NCI-H345 treated with DMSO at 0.1 percent for 48 hours (cell line): ENCODE data around the gene OXSR1.
"Not testable (repeated sequence)": the region's sequence is repeated elsewhere in the genome, so short reads cannot be mapped to it uniquely, and the experiment has no call there.

ENCODE experiments used
- DNase-seq: peaks from one replicate; lab custom pipeline; 2025; ENCODE audit not compliant: unreplicated experiment; lab: John Stamatoyannopoulos, UW

Gene OXSR1

GRCh38 chr3:38163841-38164642 is 1.3 kb upstream of the OXSR1 start:
- DNase-seq: no peak

- no peak for DNase-seq
Measured at GRCh38 chr3:38164643-38164951, 740 bp upstream of the OXSR1 start.

GRCh38 chr3:38165722-38166387 is 518 bp downstream of the OXSR1 start:
- no peak for DNase-seq

- DNase-seq: no peak
Measured at GRCh38 chr3:38167591-38167990, 2.3 kb downstream of the OXSR1 start.

GRCh38 chr3:38168151-38169026 is 3.1 kb downstream of the OXSR1 start:
- no peak for DNase-seq

GRCh38 chr3:38169027-38169317 is 3.6 kb downstream of the OXSR1 start:
- DNase-seq: no peak

- no peak for DNase-seq
Measured at GRCh38 chr3:38170722-38171121, 5.4 kb downstream of the OXSR1 start.

- no peak for DNase-seq
Measured at GRCh38 chr3:38171622-38172021, 6.3 kb downstream of the OXSR1 start.

GRCh38 chr3:38173834-38174418 is 8.6 kb downstream of the OXSR1 start:
- no peak for DNase-seq

- no peak for DNase-seq
Measured at GRCh38 chr3:38177181-38177580, 11.8 kb downstream of the OXSR1 start.

GRCh38 chr3:38186781-38187180 is 21.4 kb downstream of the OXSR1 start:
- DNase-seq: no peak

GRCh38 chr3:38190481-38190881 is 25.1 kb downstream of the OXSR1 start:
- DNase-seq: no peak

GRCh38 chr3:38202931-38203330 is 37.6 kb downstream of the OXSR1 start:
- DNase-seq: not testable (repeated sequence)

- DNase-seq: no peak
Measured at GRCh38 chr3:38203690-38204089, 38.4 kb downstream of the OXSR1 start.

- DNase-seq: no peak
Measured at GRCh38 chr3:38204599-38205471, 39.5 kb downstream of the OXSR1 start.

GRCh38 chr3:38205472-38205805 is 40.1 kb downstream of the OXSR1 start:
- no peak for DNase-seq

- no peak for DNase-seq
Measured at GRCh38 chr3:38207254-38208003, 42.1 kb downstream of the OXSR1 start.

GRCh38 chr3:38210141-38210757 is 44.9 kb downstream of the OXSR1 start:
- DNase-seq: no peak

GRCh38 chr3:38212141-38212540 is 46.8 kb downstream of the OXSR1 start:
- DNase-seq: no peak

GRCh38 chr3:38214560-38214959 is 49.2 kb downstream of the OXSR1 start:
- no peak for DNase-seq
